TTC549 (cell line): ENCODE measurements around the gene OAF.
"Not testable (repeated sequence)": the region's sequence is repeated elsewhere in the genome, so short reads cannot be mapped to it uniquely, and the experiment has no call there.

Experiments used
- FAIRE-seq: peaks from 2 replicates; lab custom pipeline; 2012; peaks lifted over from hg19 to GRCh38; lab: Jason Lieb, UNC

The OAF gene

DNA sequence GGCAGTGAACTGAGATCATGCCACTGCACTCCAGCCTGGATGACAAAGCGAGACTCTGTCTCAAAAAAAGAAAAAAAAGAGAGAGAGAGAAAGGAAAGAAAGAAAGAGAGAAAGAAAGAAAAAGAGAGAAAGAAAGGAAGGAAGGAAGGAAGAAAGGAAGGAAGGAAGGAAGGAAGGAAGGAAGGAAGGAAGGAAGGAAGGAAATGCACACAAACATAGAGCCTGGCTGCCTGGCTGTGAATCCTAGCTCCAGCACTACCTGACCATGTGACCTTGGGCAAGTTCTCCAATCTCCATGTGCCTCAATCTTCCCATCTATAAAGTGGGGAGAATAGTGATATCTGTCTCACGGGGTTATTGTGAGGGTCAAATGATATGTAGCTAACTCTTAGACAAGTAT, 63.1 kb downstream of the OAF start:
- not testable (repeated sequence) for FAIRE-seq

DNA sequence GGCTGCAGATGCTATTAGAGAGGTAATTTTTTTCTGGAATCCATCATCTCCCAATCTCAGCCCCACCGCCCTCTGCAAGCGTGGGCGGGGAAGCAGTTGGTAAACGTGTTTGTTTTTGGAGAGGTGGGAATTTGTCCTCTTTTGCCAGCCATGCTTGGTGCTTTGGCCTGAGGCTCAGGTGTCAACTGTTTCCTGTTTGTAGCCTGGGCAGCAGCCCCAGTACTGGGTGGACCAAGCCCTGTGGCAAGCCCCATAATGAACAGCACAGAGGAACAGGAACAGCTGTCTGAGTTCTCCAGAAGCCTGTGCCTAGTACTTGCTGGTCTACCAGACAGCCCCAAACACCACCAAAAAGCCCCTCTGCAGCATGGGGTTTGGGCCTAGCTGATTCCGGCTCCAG, 68.7 kb downstream of the OAF start:
- FAIRE-seq = no peak
